GM10266 (cell line): ENCODE measurements around the gene LGI1.
A peak's percentile ranks its signal among the peaks of the same experiment; 100 is the strongest.

Source experiments
- DNase-seq: peaks from one replicate; pipeline ENCODE4 v3.0.0; 2012; ENCODE audit errors: extremely low spot score
- TF ChIP-seq, protein P1 (sequence below): IDR thresholded peaks from 2 replicates; pipeline ENCODE4 v1.5.1; 2012; ENCODE audit warnings: mild to moderate bottlenecking, low read depth; ENCODE audit not compliant: control insufficient read depth, insufficient read depth; ENCODE audit errors: missing control alignments

LGI1 gene

DNA sequence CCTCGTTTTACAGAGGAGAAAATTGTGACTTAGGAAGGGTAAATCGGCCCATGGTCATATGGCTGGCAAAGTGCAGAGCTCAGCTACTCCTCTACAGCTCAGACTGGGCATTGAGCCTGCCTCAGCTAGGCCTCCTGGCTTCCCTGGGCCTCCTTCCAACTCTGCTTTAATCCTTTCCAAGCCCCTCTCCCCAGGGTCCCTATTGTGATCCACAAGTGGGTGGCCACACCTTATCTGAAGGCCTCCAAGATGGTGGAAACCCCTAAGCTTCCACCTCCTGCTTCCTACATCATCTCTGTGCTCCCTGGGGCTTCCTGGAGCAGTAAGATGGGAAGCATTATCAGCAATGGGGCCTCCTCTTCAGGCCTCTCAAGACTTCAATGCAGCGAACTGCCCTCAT, 3.0 kb upstream of the LGI1 start:
- DNase-seq, result no peak
- TF ChIP-seq, protein P1, sequence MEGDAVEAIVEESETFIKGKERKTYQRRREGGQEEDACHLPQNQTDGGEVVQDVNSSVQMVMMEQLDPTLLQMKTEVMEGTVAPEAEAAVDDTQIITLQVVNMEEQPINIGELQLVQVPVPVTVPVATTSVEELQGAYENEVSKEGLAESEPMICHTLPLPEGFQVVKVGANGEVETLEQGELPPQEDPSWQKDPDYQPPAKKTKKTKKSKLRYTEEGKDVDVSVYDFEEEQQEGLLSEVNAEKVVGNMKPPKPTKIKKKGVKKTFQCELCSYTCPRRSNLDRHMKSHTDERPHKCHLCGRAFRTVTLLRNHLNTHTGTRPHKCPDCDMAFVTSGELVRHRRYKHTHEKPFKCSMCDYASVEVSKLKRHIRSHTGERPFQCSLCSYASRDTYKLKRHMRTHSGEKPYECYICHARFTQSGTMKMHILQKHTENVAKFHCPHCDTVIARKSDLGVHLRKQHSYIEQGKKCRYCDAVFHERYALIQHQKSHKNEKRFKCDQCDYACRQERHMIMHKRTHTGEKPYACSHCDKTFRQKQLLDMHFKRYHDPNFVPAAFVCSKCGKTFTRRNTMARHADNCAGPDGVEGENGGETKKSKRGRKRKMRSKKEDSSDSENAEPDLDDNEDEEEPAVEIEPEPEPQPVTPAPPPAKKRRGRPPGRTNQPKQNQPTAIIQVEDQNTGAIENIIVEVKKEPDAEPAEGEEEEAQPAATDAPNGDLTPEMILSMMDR, result no peak

DNA sequence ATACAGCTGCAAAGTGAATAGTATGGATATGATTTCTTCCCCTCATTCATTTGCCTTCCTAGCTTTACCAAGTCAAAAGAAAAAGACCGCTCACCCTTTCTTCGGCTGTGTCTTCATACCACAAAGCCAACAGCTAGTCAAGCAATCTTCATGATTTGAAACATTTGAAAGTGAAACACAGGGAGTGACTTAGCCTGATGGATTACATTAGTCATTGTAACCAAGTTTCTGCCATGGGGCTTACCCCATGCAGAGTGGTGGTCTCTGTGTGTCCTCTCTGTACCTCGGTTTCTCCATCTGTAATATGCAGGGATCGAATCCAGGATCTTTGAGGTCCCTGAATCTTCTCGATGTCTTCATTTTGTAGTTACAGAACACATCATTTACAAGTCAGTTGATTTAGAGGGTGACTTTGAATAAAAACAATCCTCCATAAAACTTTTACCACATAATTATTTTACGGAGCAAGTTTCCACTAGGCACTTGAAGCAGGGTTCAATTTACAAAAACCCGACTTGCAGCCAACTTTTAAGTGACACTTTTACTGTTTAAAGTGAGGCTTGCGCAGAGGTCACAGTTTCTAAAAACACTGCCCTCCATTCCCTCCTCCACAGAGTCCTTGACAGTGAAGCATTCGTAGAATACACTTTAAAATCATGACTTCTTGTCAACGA, 2.2 kb upstream of the LGI1 start:
- no peak for DNase-seq
- TF ChIP-seq, protein P1, result no peak

DNA sequence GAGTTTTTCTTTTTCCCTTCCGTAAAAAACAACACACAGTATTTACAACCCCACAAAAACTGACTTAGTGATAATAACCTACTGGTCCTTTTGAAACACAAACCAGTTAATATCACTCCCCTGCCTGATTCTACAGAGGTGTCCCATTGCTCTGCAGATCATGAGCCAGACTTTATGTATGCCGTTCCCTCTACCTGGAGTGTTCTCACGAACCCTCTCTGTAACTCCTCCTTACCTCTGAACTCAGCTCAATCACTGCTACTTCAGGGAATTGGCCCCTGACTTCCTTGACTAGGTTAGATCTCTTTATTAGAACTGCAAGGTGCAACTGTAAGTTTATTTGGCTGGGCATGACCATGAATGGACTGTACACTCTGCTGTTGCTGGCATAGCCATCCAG, 1.6 kb upstream of the LGI1 start:
- TF ChIP-seq, protein P1, result no peak
- no peak for DNase-seq

DNA sequence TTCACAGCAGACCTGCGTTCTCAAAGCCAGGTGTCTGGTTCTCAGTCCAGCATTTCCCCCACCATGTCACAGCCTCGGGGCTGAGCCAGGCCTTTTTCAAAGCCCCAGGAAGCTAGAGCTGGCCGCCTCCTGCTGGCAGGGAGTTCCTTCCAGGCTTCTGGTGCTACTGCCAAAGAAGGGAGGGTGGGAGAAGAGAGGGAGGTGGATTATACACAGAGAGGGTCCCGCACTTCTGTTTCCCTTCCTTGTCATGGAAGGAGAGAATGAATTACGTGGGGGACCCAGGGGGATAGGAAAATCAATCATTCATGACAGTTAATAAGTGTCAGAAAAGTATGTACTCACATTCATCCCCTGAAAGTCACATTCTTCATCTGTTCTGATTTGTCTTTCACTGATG, 600 bp upstream of the LGI1 start:
- no peak for DNase-seq
- TF ChIP-seq, protein P1, result peak; percentile 10

DNA sequence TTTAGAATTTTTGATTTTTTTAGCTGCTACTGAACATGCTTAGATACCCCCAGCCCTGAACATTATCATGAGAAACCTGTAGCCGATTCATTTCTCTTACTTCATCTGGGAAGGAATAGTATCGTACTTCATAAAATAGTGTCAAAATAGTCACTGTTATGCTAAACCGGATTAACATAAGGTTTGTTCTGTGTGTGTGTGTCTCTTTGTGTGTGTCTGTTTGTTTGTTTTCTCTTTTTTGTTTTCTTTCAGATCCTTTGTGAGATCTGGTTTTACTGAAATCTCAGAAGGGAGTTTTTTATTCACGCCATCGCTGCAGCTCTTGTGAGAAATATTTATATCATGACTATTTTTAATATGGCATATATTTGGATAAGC, 761 bp downstream of the LGI1 start:
- TF ChIP-seq, protein P1, result no peak
- no peak for DNase-seq

DNA sequence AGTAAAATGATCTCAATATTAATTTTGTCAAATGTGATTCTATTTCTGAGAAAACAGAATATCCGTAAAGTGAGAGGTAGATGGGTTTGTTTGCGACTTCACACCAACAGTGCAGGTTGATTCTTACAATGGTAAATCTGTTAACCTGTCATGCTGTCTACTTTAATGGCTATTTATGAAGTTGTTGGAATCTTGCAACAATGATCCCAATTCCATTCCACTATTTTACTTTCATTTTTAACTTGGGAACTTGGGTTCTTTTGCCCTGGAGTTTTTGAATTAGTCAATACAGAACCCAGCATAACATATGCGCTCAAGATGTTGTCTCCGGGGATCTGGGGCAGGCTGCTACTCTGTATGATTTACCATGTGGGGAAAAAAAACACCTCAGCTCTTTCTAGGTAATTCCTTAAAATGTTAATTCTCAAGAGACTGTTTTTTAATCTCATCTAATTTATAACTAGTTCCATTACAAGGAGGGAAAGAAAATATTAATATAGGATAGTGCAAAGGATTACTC, 1.2 kb downstream of the LGI1 start:
- DNase-seq, result no peak
- TF ChIP-seq, protein P1, result no peak

DNA sequence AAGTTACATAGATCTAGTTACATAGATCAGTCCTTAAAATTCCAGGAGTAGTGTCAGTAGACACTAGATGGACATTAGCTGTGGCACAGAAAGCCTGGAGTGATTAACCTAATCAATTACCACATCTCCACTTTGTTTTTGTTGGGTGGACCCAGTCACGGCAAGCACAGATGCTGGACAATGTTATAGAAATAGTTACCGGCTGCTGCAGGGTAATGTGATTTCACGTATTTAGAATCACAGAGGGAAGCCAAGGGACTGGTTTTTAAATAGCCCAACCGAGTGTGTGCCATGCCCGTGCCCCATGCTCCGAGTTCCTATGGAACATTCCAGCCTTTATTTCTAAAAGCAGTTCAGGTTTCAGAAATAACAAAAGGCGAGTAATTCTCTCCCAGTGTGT, 2.8 kb downstream of the LGI1 start:
- TF ChIP-seq, protein P1, result no peak

More for the DNA sequence above, 2.8 kb downstream of the LGI1 start:
- DNase-seq, result no peak
